ENCODE measurements around the gene EFEMP2. TPM values are rescaled to one million over a fixed set of nuclear protein-coding genes. Genes with fewer than 3 reads are reported as not detected.

The EFEMP2 gene
- total and polyA plus RNA-seq, 2 donors (not counting 3 experiments of a cell fraction or from before 2014, with no cell fraction given) = 81.7 to 207 TPM

- ChIA-PET CTCF (no interaction called here), POLR2A (no interaction called here)
- H3K4me3 ChIP-seq (replicated peaks in 1 of 3; ENCODE audit: insufficient read depth in 1 of 3, low read depth in 1 of 3, low read length in 3 of 3) = no peak overlapping the region
- H3K36me3 ChIP-seq (ENCODE audit: control insufficient read depth in 2 of 2, extremely low read depth in 1 of 2, insufficient read depth in 2 of 2, low read length in 2 of 2) = peaks cover 36 to 44% of the 10 kb centered on the region in 2 experiments
- no peak overlapping the region for H3K27ac ChIP-seq (ENCODE audit: insufficient read depth, low read depth, low read length)
- H3K79me2 ChIP-seq (ENCODE audit: control insufficient read depth, insufficient read depth, low read length) = peaks cover 49% of the 10 kb centered on the region
- no peak overlapping the region for H2AFZ ChIP-seq (ENCODE audit: low read depth, low read length)
- H3K4me2 ChIP-seq (ENCODE audit: insufficient read depth, low read length) = no peak overlapping the region
- no peak for DNase-seq (ENCODE audit: low read depth, low spot score)
- peaks cover 9% of the 10 kb centered on the region for H4K20me1 ChIP-seq (replicated peaks; ENCODE audit: control insufficient read depth, extremely low read depth, insufficient read depth, low read length)
- no peaks in the 10 kb centered on the region for H3K9me3 ChIP-seq (replicated peaks; ENCODE audit: control insufficient read depth, insufficient read depth, low read length)
- TF ChIP-seq CTCF (IDR thresholded peaks at IDR 0.05; ENCODE audit: extremely low read depth in 1 of 2, insufficient read depth in 1 of 2, low read depth in 1 of 2, low read length in 2 of 2) = no peak
- no peak for TF ChIP-seq FOS (IDR thresholded peaks at IDR 0.05; ENCODE audit: borderline replicate concordance, insufficient read depth, low read length)
- no peak for TF ChIP-seq POLR2A (IDR thresholded peaks at IDR 0.05; ENCODE audit: low read depth, low read length)
- no peak for TF ChIP-seq EZH2 (IDR thresholded peaks at IDR 0.05; ENCODE audit: borderline replicate concordance, low read depth, low read length, severe bottlenecking)
- TF ChIP-seq JUN (IDR thresholded peaks at IDR 0.05; ENCODE audit: borderline replicate concordance, insufficient read depth, insufficient read length, low read depth) = no peak
- dilution Hi-C loops (cut with MboI; ENCODE audit: extremely low pct_ligation_motif_present, low sequenced_read_pairs) = no loop called here
- FAIRE-seq = no peak
- H3K9ac ChIP-seq (replicated peaks; ENCODE audit: extremely low read depth, insufficient read depth, low read length) = no peak overlapping the region
- no peaks in the 10 kb centered on the region for H3K9me1 ChIP-seq (replicated peaks; ENCODE audit: control insufficient read depth, extremely low read depth, insufficient read depth, low read length)
- H3K27me3 ChIP-seq (ENCODE audit: control insufficient read depth in 2 of 2, insufficient read depth in 2 of 2, low read length in 2 of 2) = no peaks in the 10 kb centered on the region
- H3K4me1 ChIP-seq (ENCODE audit: control insufficient read depth, extremely low read depth, insufficient read depth, low read length) = peaks cover 21% of the 10 kb centered on the region
- intact Hi-C loops (cut with micrococcal nuclease) = no loop called here
- no TSS peak for BruUV-seq (replicated peaks)
These were observed 18.4 kb downstream of the EFEMP2 start for GRCh38 chr11:65854161-65854592.
